Nucleus accumbens (tissue), 56 donors: Measurements from ENCODE around the gene TTC16.
"Not testable (repeated sequence)": the region's sequence is repeated elsewhere in the genome, so short reads cannot be mapped to it uniquely, and the experiment has no call there.

Experiments
- DNase-seq, 56 donors: peaks; one replicate each; lab custom pipeline; 2025; lab: John Stamatoyannopoulos, UW

Gene TTC16

GRCh38 chr9:127735530-127736185 is 19.8 kb downstream of the TTC16 start:
- DNase-seq, result peak in 1 of 56 donors; percentile 9

DNA sequence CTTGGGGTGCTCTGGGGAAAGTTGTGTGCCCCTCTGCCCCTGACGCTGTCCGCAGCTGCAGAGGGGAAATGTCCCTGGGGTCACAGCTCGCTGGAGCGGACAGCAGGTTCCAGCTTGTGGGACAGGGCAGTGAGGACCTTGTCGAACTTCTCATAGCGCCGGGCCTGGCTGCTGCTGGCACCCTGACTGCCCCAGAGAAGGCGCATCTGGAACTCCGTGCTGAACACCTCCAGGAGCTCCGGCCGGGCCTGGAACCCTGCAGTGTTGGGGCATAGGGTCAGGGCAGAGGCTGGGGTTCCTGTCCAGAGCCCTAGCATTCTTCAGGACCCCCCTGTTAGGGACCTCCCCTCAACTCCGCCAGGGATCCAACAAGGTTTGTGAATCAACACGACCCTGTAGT is 22.8 kb downstream of the TTC16 start:
- DNase-seq, result no peak

DNA sequence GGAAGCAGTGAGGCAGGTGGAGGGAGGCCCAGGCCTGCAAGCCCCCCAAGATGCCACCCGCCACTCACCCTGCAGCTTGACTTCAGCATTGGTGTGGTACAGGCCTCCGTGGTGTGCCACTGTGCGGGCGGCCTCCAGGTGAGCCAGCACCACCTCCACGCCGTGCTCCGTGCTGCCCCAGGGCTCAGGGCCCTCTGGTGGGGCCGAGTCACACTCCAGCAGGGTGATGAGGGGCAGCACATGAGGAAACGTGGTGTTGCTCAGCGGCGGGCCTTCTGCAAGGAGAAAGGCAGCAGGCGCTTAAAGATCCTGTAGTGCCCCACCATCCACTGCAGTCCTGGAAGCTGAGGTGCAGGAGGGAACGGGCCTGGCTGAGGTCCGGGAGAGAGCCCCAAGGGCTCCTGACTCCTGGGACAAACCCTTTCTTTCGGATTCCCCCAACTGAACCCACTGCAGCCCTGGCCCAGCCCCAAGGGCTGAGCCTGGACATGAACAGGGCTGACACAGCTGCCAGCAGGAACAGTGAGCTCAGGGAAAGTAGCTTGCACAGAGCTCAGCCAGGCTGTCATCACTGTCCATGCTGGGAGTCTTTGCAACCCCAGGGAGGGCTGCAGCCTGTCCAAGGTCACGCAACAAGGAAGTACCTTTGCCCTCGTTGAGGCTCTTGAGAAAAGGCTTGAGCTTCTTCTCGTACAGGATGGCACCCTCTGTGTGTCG is 23.9 kb downstream of the TTC16 start:
- DNase-seq, result no peak

DNA sequence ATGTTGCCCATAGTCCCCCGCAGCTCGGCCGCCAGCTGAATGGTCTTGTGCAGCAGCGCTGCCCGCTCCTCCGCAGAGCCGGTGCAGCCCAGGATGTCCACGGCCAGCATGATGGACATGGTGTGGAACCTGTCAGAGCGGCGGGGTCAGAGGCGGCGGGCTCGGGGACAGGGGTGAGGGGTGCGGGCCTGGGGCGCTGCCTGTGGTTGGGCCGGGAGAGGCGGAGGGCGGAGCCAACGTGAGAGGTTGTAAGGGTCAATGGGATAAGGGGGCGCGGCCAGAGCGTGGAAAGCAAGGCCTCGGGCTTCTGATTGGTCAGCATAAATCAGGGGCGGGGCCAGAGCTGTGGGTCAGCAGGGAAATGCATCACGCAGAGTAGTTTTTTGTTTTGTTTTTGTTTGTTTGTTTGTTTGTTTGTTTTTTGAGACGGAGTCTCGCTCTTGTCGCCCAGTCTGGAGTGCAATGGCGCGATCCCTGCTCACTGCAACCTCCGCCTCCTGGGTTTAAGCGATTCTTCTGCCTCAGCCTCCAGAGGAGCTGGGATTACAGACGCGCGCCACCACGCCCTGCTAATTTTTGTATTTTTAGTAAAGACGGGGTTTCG is 26.1 kb downstream of the TTC16 start:
- peak in 51 of 56 donors; percentile 12 to 91 (median 59) for DNase-seq

- DNase-seq, result peak in 10 of 56 donors; percentile 15 to 59 (median 23)
These were observed 26.7 kb downstream of the TTC16 start for GRCh38 chr9:127742435-127743088.

DNA sequence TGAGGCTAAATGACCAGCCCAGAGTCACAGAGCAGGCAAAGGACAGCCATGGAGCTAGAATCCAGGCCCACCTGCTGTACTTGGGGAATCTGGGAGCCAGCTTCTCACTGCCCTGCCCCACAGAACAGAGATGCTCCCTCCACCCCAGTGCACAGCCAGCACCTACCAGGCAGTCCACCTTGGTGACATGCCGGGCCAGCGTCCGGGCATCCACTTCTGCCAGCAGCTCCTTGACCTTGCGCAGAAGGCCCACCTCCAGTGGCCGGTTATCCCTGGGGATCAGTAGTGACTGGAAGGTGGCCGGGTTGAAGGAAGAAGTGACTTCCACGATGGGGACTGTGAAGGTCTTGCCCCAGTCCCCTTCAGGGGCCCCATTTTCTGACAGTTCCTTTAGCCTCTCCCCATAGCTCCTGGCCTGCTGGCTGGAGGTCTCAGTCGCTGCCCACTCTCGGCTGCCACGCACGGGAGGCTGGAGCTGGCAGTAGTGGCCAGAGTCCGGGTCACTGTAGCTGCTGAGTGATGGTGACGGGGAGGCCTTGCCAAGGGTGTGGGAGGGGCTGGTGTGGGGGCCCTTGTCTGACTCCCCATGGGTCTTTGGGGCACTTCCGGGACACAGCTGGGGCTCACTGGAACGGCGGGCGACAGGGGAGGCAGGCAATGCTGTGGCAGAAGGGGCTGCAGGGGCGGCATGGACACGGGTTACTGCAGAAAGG is 28.7 kb downstream of the TTC16 start:
- no peak for DNase-seq

DNA sequence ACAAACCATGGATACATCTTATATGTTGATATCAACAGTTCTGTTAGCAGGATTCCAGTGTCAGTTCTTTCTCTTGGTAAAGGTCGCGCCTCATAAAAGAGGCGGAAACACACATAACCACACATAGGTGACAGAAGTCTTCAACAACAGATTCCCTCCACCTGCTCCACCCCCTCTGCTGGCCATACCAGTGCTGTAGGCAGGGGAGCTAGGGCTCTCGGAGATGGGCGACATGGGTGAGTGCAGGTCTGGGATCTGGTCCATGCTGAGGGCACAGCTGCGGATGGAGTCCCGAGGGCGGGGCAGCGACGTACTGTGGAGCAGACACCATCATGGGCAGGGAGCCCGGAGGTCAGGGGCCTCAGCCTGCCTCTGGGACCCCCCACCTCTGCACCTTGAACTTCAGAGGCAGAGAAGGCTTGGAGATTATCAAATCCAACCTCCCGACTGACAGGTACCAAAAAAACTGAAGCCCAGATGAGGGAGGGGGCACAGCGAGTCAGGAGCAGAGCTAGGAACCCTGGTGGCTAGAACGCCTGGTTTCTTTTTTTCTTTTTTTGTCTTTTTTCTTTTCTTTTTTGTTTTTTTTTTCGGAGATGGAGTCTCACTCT is 31.2 kb downstream of the TTC16 start:
- no peak for DNase-seq

DNA sequence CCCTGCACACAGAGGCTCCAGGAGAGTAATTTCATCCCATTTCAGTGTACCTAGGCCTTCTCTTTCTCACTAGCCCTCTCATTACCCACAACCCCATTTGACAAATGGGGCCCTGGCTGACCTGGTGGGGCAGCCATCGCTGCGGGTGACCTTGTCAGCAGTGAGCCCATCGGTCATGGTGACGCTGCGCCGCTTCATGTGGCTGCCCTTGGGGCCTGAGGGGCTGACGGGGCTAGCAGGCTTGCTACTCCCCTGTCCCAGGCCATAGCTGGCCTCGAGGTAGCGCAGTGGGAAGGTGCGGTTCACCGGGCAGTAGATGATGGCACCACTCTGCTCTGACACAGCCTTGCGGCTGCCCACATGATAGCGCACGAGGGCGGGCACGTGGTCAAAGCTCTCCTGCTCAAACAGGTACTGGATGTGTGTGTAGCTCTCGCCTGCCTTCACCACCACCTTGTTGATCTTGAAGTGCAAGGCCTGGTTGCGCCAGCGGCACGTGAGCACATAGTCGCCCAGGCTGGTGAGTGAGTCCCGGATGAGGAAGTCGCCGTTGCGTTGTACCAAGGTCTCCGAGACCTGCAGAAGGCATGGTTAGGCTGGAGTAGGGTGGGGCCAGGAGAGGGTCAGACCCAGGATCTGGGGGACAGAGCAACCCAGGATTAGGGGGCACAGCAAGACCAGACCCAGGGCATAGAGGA is 33.4 kb downstream of the TTC16 start:
- DNase-seq, result no peak

DNA sequence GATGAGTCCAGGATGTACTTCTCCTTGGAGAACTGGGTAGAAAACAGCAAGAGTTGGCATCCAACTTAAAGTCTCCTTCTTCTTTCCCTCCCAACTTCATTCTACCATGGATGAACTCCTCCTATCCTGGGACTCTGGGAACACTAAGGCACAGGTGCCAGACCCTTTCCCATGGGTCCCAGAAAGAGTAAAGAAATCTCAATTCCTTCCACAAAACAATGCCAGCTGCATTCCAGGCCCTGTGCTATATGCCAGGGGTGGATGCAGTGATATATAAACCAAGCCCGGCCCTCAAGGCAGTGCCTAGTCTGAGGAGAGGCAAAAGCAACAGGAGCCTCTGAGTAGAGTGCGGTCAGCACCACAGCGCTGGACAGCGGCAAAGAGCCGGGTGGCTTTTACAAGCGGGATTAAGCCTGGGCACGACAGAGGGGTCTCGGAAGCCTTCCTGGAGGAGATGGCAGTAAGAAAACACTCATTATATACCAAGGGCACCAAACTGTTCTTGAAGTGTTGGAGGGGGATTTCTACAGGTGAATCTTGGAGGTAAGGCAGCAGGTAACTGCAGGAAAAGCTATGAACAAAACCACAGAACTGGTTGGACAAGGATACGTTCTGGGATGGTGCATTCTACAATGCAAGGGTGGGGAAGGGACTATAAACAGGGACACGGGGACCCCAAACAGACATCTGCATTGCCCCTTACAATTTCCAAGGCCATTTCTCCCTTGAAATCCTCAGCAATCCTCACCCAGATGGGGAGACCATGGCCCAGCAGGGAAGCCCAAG is 35.6 kb downstream of the TTC16 start:
- no peak for DNase-seq

GRCh38 chr9:127753148-127753547 is 37.3 kb downstream of the TTC16 start:
- no peak for DNase-seq

DNA sequence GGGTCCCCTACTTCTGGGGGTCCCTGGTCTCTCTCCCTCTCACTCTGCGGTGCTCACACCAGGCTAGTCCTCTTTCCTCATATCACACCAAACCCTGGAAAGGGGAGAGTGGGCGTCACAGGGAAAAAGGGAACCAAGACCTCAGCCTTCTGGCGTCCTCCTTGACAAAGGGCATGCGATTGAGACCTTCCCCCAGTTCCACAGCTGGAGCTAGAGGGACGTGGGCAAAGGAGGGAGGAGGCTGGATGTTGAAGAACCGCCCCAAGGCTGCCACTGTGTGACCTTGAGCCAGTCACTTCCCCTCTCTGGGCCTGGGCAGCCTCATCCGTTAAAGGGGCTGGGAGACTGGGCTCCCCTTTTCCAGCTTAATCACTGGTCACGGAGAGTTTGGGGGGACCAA is 37.7 kb downstream of the TTC16 start:
- DNase-seq, result no peak

- peak in 33 of 56 donors; percentile 10 to 79 (median 40) for DNase-seq
These were observed 38.5 kb downstream of the TTC16 start for GRCh38 chr9:127754099-127755060.

DNA sequence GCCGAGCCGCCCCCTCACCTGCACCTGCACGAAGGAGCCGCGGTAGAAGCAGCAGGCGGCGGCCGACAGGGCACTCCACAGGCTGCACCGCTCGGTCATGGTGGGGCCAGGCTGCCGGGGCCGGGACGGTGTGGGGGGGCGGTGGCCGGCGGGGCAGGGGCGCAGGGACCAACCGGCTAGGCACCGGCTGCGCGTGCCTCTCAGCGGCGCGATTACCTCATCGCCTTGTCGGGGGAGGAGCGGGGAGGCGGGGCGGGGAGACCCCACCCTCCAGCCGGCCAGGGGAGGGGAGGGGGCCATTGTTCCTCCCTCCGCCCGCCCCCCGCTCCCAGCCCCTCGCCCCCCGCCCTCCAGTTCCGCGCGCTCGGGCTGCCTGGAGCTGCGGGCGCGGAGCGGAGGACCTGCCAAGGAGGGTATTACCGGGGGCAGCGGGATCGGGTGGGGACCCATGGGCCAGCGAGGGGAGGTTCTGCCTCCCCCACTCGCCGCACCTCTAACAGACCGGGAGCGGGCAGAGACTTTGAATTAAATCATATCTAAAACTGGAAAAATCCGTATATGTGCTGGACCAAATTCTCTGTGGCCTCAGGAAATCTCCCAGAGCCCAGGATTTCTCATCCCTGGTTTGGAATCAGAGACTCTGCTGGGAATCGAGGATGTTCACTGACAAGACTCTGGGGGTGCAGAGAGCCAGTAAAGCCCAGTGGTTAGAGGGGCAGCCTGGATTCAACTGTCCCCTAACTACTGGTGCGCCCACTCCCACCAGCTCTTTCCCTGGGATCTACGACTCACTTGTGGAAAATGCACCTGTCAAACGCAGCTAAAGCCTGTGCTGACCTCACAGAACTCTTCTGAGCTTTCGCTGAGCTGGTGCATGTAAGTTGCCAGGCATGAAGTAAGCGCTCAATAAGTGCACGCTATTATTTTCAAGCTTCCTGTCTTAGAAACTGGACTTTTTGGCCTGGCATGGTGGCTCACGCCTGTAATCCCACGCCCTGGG is 39.5 kb downstream of the TTC16 start:
- peak in 6 of 56 donors; percentile 16 to 51 (median 19) for DNase-seq

DNA sequence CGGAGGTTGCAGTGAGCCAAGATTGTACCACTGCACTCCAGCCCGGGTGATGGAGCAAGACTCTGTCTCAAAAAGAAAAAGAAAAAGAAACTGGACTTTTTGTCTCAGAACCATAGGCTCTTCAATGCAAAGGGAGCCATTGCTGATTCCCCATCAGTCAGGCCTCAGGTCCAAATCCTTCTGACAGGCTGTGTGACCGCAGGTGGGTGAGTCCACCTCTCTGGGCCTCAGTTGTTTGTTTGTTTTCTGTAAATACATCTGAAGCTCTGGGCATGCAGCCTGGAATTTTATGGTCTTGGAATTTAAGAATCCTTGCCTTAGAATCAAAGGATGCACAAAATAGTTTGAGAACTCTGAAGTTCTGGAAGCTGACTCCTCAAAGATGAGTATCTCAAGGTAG is 40.4 kb downstream of the TTC16 start:
- no peak for DNase-seq

- not testable (repeated sequence) for DNase-seq
These were observed 40.9 kb downstream of the TTC16 start for GRCh38 chr9:127756776-127757175.

- no peak for DNase-seq
These were observed 43.0 kb downstream of the TTC16 start for GRCh38 chr9:127758843-127759242.
